GM19351 (cell line): ENCODE data around the gene TTYH1.

Source experiments
- ATAC-seq: cut with Tn5 transposase; IDR thresholded peaks from one replicate; pipeline ENCODE4 v1.9.1; 2021; ENCODE audit warnings: mild to moderate bottlenecking, moderate library complexity; ENCODE audit not compliant: unreplicated experiment

TTYH1 gene

GRCh38 chr19:54421169-54421516 is 5.9 kb downstream of the TTYH1 start:
- ATAC-seq: no peak

GRCh38 chr19:54421521-54421920 is 6.3 kb downstream of the TTYH1 start:
- no peak for ATAC-seq

- ATAC-seq: no peak
Measured at GRCh38 chr19:54422136-54422535, 6.9 kb downstream of the TTYH1 start.

- ATAC-seq: no peak
Measured at GRCh38 chr19:54424201-54424600, 8.9 kb downstream of the TTYH1 start.

GRCh38 chr19:54424660-54425381 is 9.6 kb downstream of the TTYH1 start:
- no peak for ATAC-seq

DNA sequence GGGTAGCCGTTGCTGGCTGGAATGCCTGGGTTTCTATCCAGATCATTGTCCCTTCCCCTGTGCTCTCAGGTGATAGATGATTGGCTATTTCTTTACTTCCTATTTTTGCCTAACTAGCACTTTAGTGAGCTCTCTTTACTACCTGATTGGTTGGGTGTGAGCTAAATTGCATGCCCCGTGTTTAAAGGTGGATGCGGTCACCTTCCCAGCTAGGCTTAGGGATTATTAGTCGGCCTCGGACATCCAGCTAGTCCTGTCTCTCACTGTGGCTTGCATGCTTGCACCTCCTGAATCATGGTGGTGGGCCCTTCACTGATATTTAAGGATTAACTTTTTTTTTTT is 10.1 kb downstream of the TTYH1 start:
- no peak for ATAC-seq

DNA sequence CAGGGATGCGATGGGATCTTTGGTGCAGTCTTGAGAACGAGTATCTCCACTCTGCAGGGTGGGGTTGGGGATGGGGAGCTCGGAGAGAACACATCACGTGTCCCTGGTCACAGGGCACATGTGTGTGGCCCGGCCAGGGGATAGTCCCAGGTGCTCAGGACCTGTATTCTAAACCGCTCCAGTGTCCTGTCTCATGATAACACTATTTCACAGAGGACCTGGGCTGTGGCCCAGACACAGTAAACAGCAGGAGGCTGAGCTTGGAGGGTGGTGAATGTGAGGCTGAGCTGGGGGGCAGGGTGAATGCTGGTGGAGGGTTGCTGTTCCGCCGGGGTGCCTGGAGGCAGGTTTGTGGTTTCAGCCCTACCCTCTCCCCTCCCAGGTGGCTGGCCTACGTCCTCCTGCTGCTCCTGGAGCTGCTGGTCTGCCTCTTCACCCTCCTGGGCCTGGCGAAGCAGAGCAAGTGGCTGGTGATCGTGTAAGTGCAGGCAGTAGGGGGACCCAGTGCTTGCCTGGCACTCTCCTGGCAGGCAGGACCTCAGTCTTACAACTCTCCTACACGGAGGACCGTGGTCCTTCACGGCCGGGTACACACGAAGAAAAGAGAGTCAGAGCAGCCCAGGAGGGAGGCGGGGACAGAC is 11.1 kb downstream of the TTYH1 start:
- no peak for ATAC-seq

DNA sequence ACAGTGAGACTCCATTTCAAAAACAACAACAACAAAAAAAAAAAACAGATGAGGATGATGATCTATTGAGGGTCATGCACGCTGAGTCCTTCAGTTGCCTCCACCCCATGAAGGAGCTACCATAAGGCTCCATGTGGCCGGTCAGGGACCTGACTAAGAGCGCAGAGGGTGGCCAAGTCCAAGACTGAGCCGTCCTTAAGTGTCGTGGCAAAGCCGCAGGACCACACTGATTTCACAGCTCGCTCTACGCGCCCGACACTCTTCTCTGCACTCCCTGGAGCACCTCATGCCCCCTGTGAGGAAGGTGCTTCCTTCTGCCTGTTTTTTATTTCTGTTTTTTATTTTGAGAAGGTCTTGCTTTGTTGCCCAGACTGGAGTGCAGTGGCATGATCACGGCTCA is 12.3 kb downstream of the TTYH1 start:
- no peak for ATAC-seq

DNA sequence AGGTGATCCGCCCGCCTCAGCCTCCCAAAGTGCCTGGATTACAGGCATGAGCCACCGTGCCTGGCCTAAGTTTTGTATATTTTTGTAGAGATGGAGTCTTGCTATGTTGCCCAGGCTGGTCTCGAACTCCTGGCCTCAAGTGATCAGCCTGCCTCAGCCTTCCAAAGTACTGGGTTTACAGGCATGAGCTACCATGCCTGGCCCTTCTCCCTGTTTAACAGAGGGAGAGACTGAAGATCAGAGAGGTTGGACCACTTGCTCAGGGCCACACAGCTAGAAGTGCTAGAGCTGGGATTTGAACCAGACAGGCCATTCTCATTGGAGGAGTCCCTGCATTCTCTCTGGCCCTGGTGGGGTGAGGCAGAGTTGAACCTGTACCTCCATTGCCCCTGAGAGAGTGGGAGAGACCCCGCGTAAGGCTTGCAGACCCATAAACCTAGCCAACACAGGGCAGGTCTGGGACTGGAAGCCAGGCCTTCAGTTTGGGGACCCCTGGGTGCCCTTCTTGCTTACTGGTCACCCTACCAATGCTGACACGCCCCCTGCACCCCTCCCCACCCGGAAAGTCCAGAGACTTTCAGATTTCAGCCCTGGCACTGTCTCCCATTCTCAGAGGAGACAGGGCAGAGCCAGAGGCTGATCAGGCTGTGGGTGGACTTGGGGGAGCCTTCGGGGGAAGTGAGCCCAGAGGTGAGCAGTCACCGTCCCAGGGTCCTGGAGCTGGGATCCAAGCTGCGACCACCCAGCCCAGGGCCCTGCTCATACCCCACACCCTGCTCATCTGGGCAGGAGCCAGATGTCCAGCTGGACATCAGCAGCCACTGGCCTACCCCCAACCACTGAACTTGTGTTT is 13.3 kb downstream of the TTYH1 start:
- ATAC-seq: no peak

- ATAC-seq: no peak
Measured at GRCh38 chr19:54429176-54429495, 13.9 kb downstream of the TTYH1 start.

- ATAC-seq: no peak
Measured at GRCh38 chr19:54429545-54430227, 14.4 kb downstream of the TTYH1 start.

DNA sequence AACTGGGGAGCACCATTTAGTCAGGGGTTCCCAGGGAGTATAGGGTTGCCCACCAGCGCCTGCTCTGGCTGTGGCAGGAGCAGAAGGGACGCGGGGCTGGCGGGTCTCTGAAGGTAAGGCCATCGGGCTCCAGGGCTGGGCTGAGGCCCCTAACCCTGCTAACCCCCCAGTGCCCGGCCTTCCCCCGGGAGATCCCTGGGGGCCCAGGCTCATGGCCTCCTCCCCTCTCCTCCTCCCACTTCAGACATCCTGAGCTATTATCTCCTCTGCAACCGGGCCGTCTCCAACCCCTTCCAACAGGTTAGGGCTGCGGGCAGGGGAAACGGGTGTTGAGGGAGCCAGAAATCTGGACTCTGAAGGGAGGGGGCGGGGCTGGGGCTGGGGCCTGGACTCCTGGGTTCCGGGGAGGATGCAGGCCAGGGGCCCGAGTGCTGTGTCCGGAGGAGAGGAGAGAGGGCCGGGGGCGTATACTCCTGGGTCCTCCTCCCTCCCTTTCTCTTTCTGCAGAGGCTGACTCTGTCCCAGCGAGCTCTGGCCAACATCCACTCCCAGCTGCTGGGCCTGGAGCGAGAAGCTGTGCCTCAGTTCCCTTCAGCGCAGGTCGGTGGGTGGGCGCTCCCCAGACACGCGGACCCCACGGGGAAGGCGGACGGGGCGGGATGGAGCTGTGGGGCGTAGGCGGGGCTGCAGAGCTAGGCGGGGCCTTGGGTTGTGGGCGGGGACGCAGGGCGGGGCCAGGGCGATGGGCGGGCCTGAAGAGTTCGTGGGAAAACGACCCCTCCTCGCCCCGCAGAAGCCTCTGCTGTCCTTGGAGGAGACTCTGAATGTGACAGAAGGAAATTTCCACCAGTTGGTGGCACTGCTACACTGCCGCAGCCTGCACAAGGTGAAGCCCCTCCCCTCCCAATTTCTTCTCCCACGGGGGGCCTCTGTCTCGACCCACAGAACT is 15.3 kb downstream of the TTYH1 start:
- ATAC-seq: no peak

DNA sequence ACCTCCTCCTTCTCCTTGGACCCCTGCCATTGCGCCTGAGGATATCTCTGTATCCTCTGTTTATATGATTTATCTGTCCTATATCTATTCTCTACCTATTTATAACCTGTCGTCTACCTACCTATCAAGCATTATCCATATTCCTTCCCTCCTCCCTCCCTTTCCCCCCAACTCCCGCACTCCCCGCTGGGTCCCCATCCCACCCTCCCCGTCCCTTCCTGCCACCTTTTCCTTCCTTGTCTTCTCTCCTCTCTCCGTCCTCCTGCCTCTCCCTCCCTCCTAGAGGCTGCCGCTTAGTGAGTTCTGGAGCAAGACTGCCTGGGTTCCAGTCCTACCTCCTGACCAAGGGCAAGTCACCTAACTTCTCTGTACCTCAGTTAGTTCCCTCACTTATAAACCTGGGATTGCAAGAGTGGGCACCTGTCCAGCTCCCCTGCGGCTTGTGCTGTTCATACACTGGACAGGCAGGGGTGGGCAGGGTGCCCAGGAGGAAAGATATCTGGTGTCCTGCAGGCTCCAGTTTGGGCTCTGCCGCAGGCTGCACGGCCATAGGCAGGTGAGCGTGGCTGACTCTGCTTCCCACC is 16.1 kb downstream of the TTYH1 start:
- no peak for ATAC-seq

DNA sequence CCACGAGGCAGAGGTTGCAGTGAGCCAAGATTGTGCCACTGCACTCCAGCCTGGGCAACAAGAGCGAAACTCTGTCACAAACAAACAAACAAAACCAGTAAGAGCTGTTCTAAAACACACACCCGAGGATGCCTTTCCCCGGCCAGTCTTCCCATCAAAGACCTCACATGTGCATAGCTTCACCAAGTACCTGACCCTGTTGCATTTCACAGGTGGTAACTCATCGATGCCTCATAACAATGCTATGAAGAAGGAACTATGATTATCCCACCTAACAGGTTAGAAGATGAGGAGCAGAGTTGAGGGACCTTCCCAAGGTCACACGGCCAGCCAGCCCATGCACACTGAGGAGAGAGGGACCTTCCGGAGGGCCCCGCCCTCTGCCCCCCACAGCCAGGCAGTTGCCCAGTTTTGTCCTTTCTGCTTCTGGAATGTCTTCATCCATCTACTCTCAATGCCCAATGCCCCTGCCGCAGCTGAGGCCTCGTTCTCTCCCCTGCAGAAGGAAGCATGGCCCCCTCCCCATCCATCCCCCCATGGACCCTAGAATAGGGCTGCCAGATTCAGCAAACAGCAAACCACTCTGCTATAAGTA is 17.0 kb downstream of the TTYH1 start:
- no peak for ATAC-seq

DNA sequence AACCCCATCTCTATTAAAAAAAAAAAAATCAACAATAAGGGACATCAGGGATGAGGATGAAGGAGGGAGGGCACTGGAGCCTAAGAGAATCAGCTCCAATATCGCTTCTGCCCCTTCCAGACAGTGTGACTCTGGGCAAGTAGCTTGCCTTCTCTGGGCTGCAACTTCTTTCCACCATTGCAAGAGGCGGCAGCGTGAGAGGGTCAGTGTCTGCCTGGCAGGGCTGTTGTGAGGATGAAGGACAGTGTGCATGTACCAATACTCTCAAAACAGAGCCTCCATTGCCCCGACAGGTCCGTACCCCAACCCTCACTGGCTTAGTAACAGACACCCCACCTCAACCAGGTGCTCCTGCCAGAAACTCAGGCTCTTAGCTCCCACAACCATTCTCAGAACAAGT is 18.4 kb downstream of the TTYH1 start:
- no peak for ATAC-seq

GRCh38 chr19:54434112-54434872 is 19.0 kb downstream of the TTYH1 start:
- ATAC-seq: no peak

GRCh38 chr19:54434873-54435214 is 19.6 kb downstream of the TTYH1 start:
- ATAC-seq: no peak

DNA sequence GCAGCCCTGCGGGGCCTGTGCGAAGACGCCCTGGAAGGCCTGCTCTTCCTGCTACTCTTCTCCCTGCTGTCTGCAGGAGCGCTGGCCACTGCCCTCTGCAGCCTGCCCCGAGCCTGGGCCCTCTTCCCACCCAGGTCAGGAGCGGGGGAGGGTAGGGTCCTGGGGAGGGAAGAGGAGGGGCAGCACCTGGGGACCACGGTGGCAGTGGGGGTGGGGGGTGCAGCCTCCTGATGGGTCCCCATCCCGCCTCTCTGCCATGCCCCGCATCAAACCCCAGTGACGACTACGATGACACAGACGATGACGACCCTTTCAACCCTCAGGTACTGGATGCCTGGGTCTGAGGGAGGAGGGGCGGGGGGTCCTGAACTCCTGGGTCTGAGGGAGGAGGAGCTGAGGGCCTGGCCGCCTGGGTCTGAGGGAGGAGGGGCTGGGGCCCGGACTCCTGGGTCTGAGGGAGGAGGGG is 20.3 kb downstream of the TTYH1 start:
- no peak for ATAC-seq

DNA sequence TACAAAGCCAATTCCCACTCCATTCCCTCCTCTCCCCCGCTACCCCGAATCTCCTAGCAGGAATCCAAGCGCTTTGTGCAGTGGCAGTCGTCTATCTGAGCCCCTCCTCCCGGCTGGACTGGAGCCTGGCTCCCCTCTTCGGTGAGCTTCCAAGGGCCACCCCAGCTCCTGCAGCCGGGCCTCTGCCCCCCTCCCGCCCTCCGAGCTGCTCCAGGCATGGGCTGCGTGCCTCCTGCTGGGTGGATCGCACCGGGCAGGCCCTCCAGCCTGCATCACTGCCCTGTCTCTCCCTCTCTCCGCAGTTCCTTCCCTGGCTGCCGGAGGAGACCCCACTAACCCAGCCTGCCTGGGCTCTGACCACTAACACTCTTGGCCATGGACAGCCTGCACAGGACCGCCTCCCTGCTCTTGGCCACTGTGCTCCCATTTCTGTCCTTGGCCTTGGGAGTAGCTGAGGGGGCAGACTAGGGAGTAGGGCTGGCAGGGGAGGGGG is 20.8 kb downstream of the TTYH1 start:
- ATAC-seq: no peak
